Measurements from ENCODE around the gene SLCO3A1. TPM values are rescaled to one million over a fixed set of nuclear protein-coding genes. Genes with fewer than 3 reads are reported as not detected.

The SLCO3A1 gene
- total RNA-seq = 10.6 TPM

GRCh38 chr15:91853511-91853947, at the start of gene SLCO3A1:
Gene SLCO3A1 (plus strand): TSS chr15:91853708.
- DNase-seq = no peak

- no peak for DNase-seq
Observed at GRCh38 chr15:91807122-91807521, 46.4 kb upstream of the SLCO3A1 start.

- DNase-seq = no peak
Observed at GRCh38 chr15:91813924-91814323, 39.6 kb upstream of the SLCO3A1 start.

- no peak for DNase-seq
Observed at GRCh38 chr15:91816942-91817341, 36.6 kb upstream of the SLCO3A1 start.

- no peak for DNase-seq
Observed at GRCh38 chr15:91821458-91821857, 32.0 kb upstream of the SLCO3A1 start.

GRCh38 chr15:91824256-91824655, 29.3 kb upstream of the SLCO3A1 start:
- no peak for DNase-seq

GRCh38 chr15:91826443-91826842, 27.1 kb upstream of the SLCO3A1 start:
- no peak for DNase-seq

- DNase-seq = no peak
Observed at GRCh38 chr15:91833056-91833455, 20.5 kb upstream of the SLCO3A1 start.

- DNase-seq = no peak
Observed at GRCh38 chr15:91839867-91840266, 13.6 kb upstream of the SLCO3A1 start.

GRCh38 chr15:91841861-91842260, 11.6 kb upstream of the SLCO3A1 start:
- no peak for DNase-seq

- no peak for DNase-seq
Observed at GRCh38 chr15:91844341-91844740, 9.2 kb upstream of the SLCO3A1 start.

GRCh38 chr15:91844928-91845327, 8.6 kb upstream of the SLCO3A1 start:
- no peak for DNase-seq

- no peak for DNase-seq
Observed at GRCh38 chr15:91845720-91846119, 7.8 kb upstream of the SLCO3A1 start.

GRCh38 chr15:91849180-91849579, 4.3 kb upstream of the SLCO3A1 start:
- DNase-seq = no peak

- DNase-seq = no peak
Observed at GRCh38 chr15:91849749-91850161, 3.8 kb upstream of the SLCO3A1 start.

- no peak for DNase-seq
Observed at GRCh38 chr15:91852741-91853510, 582 bp upstream of the SLCO3A1 start.

GRCh38 chr15:91853948-91854638, 585 bp downstream of the SLCO3A1 start:
- DNase-seq = no peak

- no peak for DNase-seq
Observed at GRCh38 chr15:91854639-91854990, 1.1 kb downstream of the SLCO3A1 start.

GRCh38 chr15:91855241-91855640, 1.7 kb downstream of the SLCO3A1 start:
- DNase-seq = no peak

- DNase-seq = no peak
Observed at GRCh38 chr15:91855684-91856489, 2.4 kb downstream of the SLCO3A1 start.

GRCh38 chr15:91857224-91857585, 3.7 kb downstream of the SLCO3A1 start:
- DNase-seq = no peak

GRCh38 chr15:91857772-91858171, 4.3 kb downstream of the SLCO3A1 start:
- no peak for DNase-seq

- DNase-seq = no peak
Observed at GRCh38 chr15:91860498-91860897, 7.0 kb downstream of the SLCO3A1 start.

Data from skin of body (tissue), 2 donors.